Smooth muscle cell (in vitro differentiated cells): ENCODE results near the gene GRM4. TPM values are rescaled to one million over a fixed set of nuclear protein-coding genes. Genes with fewer than 3 reads are reported as not detected.

ENCODE experiments used
- DNase-seq: peaks from one replicate; lab custom pipeline; 2025; ENCODE audit not compliant: unreplicated experiment; lab: John Stamatoyannopoulos, UW
- H2AFZ ChIP-seq: fragments of 200-600 bp; sonication (generic); 2 replicates; pipeline ENCODE4 v1.6.0; 2016; ENCODE audit warnings: antibody characterized with exemption, low read depth, mild to moderate bottlenecking
- H3F3A ChIP-seq: fragments of 200-600 bp; sonication (generic); 2 replicates; pipeline ENCODE4 v1.6.0; 2017; ENCODE audit warnings: antibody characterized with exemption, low read depth
- H3K27ac ChIP-seq: fragments of 200-600 bp; sonication (generic); 2 replicates; pipeline ENCODE4 v1.5.1; 2016; ENCODE audit warnings: low read depth, mild to moderate bottlenecking
- H3K27me3 ChIP-seq: fragments of 200-600 bp; sonication (generic); 2 replicates; pipeline ENCODE4 v1.6.1; 2016; ENCODE audit warnings: low read depth, mild to moderate bottlenecking
- H3K36me3 ChIP-seq: fragments of 200-600 bp; sonication (generic); 2 replicates; pipeline ENCODE4 v1.5.1; 2016; ENCODE audit warnings: low read depth
- H3K4me1 ChIP-seq: fragments of 200-600 bp; sonication (generic); 2 replicates; pipeline ENCODE4 v1.5.1; 2016; ENCODE audit warnings: low read depth
- H3K4me2 ChIP-seq: fragments of 200-600 bp; sonication (generic); 2 replicates; pipeline ENCODE4 v1.6.0; 2016; ENCODE audit warnings: mild to moderate bottlenecking
- H3K4me3 ChIP-seq: fragments of 200-600 bp; sonication (generic); 2 replicates; pipeline ENCODE4 v1.5.1; 2016; ENCODE audit warnings: mild to moderate bottlenecking
- H3K79me2 ChIP-seq: fragments of 200-600 bp; sonication (generic); 2 replicates; pipeline ENCODE4 v1.6.0; 2016; ENCODE audit warnings: low read depth, mild to moderate bottlenecking
- H3K9ac ChIP-seq: fragments of 200-600 bp; sonication (generic); 2 replicates; pipeline ENCODE4 v1.6.0; 2016; ENCODE audit warnings: low read depth
- H3K9me3 ChIP-seq: fragments of 200-600 bp; sonication (generic); replicated peaks from 2 replicates; pipeline ENCODE4 v1.5.1; 2016; ENCODE audit warnings: low read depth
- H4K20me1 ChIP-seq: fragments of 200-600 bp; sonication (generic); 2 replicates; pipeline ENCODE4 v1.6.0; 2016; ENCODE audit warnings: low read depth
- CTCF ChIP-seq: fragments of 200-600 bp; sonication (generic); IDR thresholded peaks from 2 replicates; pipeline ENCODE4 v1.5.1; 2017; ENCODE audit warnings: borderline replicate concordance, mild to moderate bottlenecking, antibody characterized with exemption; ENCODE audit not compliant: insufficient read depth, poor library complexity, severe bottlenecking
- WGBS: methylation state at CpG from one replicate; pipeline ENCODE4 v1.1.7; 2016; ENCODE audit warnings: low lambda C conversion rate; 5-methylcytosine and 5-hydroxymethylcytosine counted together
- polyA plus RNA-seq: library from polyadenylated mRNA; unstranded; fragments of >200 nt; fragmentation: Nextera tagmentation; extraction: Ambion mirVana; gene quantifications from 2 replicates; pipeline ENCODE4 v1.2.1, GENCODE V29; 2016
- total RNA-seq: library from RNA; depleted of rRNA; stranded (reverse); fragments of >200 nt; gene quantifications from 2 replicates; pipeline ENCODE4 v1.2.3, GENCODE V29; 2014

GRM4 gene
- total and polyA plus RNA-seq, 2 experiments from 2014 or later: 0.21 TPM; not detected in 1

- no peaks in the 10 kb centered on the region for H4K20me1 ChIP-seq
- H3K4me1 ChIP-seq: no peaks in the 10 kb centered on the region
- H3K9me3 ChIP-seq: no peaks in the 10 kb centered on the region
- no peak for DNase-seq
- no peak overlapping the region for H2AFZ ChIP-seq
- no peak overlapping the region for H3K9ac ChIP-seq
- no peak for TF ChIP-seq CTCF
- 97% methylated on average over 36 of the region's 40 CpGs for WGBS
- no peaks in the 10 kb centered on the region for H3K79me2 ChIP-seq
- H3K27me3 ChIP-seq: peaks cover 32% of the 10 kb centered on the region
- H3F3A ChIP-seq: no peaks in the 10 kb centered on the region
- no peaks in the 10 kb centered on the region for H3K36me3 ChIP-seq
- no peak overlapping the region for H3K4me3 ChIP-seq
- H3K4me2 ChIP-seq: no peak overlapping the region
- no peak overlapping the region for H3K27ac ChIP-seq
Observed at GRCh38 chr6:34035704-34036356, 110.1 kb downstream of the GRM4 start.

- no peak for TF ChIP-seq CTCF
- Histone ChIP-seq H4K20me1 (no peaks in the 10 kb centered on the region), H3K4me1 (no peaks in the 10 kb centered on the region), H3K27ac (no peak overlapping the region), H3K79me2 (no peaks in the 10 kb centered on the region), H3K9ac (no peak overlapping the region), H3K36me3 (no peaks in the 10 kb centered on the region), H3K9me3 (no peaks in the 10 kb centered on the region), H3F3A (no peaks in the 10 kb centered on the region), H3K27me3 (peaks cover 32% of the 10 kb centered on the region), H3K4me2 (no peak overlapping the region), H3K4me3 (no peak overlapping the region), H2AFZ (no peak overlapping the region)
- DNase-seq: no peak
- 100% methylated on average over 1 of the region's 1 CpG for WGBS
Observed at GRCh38 chr6:34035161-34035560, 110.7 kb downstream of the GRM4 start.

GRCh38 chr6:34032856-34033255 lies 113.0 kb downstream of the GRM4 start:
- Histone ChIP-seq H3K4me3 (no peak overlapping the region), H3K4me2 (no peak overlapping the region), H3F3A (no peaks in the 10 kb centered on the region), H4K20me1 (no peaks in the 10 kb centered on the region), H2AFZ (no peak overlapping the region), H3K4me1 (no peaks in the 10 kb centered on the region), H3K79me2 (no peaks in the 10 kb centered on the region), H3K36me3 (no peaks in the 10 kb centered on the region), H3K27me3 (peaks cover 32% of the 10 kb centered on the region), H3K9ac (no peak overlapping the region), H3K9me3 (no peaks in the 10 kb centered on the region), H3K27ac (no peak overlapping the region)
- TF ChIP-seq CTCF: no peak
- DNase-seq: no peak
- 85% methylated on average over 5 of the region's 5 CpGs for WGBS
